Colon (tissue), 2 donors: Measurements from ENCODE around the gene OTOA.
"Not testable (repeated sequence)": the region's sequence is repeated elsewhere in the genome, so short reads cannot be mapped to it uniquely, and the experiment has no call there.

Experiments
- FAIRE-seq: peaks from 2 replicates; lab custom pipeline; 2012; peaks lifted over from hg19 to GRCh38; lab: Jason Lieb, UNC
- donor health status: control.
- donor health status: control.

The OTOA gene

DNA sequence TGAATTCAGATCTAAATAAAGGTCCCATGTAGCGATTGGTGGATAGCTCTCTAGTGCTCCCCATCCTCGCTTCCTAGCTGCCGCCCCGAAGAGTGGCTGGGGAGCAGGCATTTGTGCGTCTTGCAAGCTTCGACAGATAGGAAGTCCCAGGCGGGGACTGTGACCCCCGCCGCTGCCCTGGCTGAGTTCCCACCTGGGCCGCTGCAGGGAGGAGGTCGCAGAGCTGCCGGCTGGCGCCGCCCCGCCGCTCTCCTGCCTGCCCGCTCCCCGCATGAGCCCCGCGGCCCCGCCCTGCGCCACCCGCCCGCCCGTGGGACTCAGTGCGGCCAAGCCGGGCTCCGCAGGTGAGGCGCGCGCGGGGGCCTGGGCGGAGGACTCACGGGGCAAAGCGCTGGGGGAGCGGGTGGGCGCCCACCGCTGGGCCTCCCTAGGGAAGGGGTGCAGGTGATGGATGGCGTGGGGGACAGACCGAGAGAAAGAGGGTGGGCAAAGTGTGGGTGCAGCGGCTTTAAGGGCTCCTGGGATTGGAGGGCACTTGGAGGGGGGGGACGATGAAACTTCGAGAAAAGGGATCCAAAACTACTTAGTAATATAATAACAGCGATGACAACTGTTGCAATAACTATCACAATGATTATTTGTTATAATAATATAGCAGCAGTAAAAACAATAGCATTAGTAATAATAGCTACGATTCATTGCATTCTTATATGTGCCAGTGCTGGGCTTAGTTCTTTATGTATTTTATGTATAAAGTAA is at the start of gene OTOA:
Gene OTOA, plus strand, starts transcription at position 80 of the 759 bp plus-strand sequence. CDS start 14,547 bp downstream, outside the sequence.
- no peak for FAIRE-seq

DNA sequence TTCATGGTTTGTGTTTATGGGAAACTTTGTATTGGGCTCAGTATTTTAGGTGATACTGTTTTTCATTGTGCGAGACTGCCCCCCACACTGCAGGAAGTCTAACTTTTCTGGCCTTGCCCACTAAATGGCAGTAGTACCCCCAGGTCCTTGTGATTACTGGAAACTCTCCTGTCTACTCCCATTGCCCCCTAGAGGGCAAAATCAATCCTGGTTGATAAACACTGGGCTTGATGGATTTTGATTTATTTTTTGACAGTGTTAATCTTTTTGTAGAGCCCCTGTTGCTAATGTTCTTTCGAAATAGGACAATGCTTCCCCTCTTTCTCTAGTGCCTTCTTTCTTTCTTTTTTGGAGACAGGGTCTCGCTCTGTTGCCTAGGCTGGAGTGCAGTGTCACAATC is 48.9 kb upstream of the OTOA start:
- no peak for FAIRE-seq

GRCh38 chr16:21617607-21618006 is 46.2 kb upstream of the OTOA start:
- no peak for FAIRE-seq

- no peak for FAIRE-seq
Observed at GRCh38 chr16:21618281-21618680, 45.5 kb upstream of the OTOA start.

- no peak for FAIRE-seq
Observed at GRCh38 chr16:21619765-21620425, 43.9 kb upstream of the OTOA start.

GRCh38 chr16:21620592-21620991 is 43.2 kb upstream of the OTOA start:
- no peak for FAIRE-seq

DNA sequence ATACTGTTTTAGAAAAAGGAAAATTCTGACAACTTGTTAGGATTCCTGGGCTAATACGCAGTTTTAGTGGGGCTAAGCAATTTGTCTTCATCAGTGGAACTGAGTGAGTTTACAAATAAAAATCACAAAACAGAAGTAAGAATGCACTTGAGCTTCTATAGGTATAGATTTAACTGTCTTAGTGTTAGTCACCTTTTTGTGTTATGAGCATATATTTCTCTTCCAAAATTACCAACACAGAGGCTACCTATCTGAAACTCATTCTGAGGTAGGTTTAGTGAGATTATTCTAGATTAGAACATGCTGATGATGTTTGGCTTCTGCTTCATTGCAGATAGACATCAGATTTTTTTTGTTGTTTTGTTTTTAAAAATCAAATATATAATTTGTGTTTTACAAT is 41.2 kb upstream of the OTOA start:
- FAIRE-seq, result no peak

DNA sequence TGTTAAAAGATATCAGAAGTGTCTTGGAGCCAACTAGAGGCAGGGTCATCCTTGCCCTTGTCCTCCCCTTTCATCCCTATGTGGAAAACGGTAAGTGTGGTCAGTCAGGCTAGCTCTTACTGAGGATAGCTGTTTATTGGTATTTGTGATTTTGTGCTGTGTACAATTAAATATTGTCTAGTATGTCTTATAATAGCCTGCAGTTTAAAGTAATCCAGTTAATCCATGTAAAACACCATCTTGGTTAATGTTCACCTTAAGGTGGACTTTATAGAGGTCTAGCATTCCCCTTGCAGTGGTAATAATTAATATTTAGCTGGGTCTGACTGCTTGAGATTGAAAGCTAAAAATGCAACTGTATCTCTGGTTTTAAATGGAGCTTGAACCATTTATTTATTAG is 38.7 kb upstream of the OTOA start:
- no peak for FAIRE-seq

DNA sequence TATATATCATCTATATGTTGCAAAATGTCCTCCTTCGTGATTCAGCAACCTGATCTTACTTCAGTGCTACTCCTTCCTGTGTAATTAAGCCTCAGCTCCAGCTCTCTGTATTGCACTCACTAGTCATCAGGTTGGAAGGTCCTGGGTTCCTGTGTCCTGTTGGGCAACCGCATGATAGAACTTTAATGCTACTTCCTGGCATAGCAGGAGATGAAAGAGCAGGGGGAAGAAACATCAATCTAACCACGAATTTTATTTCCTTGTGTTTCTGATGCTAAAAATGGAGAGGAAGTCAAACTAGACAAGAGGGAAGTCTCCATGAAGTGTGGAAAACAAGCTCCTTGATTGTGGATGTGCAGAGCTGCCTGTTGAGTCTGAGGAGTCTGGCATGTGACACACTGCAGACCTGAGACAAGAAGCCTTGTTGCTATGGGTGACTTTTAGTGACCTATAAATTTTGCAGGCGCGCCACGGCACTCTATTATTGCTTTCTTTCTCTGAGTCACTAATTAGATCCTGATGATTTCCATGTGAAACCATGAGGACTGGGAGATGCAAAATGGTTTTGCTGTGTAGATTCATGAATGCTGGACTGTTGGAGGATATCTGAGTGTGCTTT is 37.0 kb upstream of the OTOA start:
- FAIRE-seq, result no peak

GRCh38 chr16:21628121-21628726 is 35.5 kb upstream of the OTOA start:
- no peak for FAIRE-seq

GRCh38 chr16:21628772-21629171 is 35.0 kb upstream of the OTOA start:
- no peak for FAIRE-seq

- not testable (repeated sequence) for FAIRE-seq
Observed at GRCh38 chr16:21629616-21630539, 33.9 kb upstream of the OTOA start.

- FAIRE-seq, result not testable (repeated sequence)
Observed at GRCh38 chr16:21630866-21631265, 32.9 kb upstream of the OTOA start.

GRCh38 chr16:21631376-21631775 is 32.4 kb upstream of the OTOA start:
- not testable (repeated sequence) for FAIRE-seq

DNA sequence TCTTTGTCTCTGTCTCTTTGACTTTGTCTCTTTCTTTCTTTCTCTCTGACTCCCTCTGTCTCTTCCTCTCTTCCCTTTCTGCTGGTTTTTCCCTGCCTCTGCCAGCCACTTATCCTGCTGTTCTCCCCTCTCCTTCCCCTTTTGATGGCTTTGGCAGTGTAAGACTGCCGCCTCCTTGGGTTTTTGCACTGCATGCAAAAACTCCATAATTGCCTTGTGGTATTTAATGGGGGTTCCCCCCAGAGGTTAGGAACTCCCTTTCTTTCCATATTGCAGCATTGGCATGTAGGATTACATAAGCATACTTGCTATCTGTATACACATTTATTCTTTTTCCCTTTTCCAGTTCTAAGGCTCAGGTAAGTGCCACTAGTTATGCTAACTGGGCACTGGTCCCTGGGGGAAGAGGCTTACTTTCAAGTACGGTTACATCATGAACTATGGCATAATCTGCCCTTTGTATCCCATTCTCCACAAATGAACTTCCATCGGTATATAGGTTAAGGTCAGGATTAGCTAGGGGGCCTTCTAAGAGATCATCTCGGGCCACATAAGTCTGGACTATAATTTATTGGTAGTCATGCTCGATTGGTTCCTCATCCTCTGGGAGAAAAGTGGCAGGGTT is 31.7 kb upstream of the OTOA start:
- not testable (repeated sequence) for FAIRE-seq

DNA sequence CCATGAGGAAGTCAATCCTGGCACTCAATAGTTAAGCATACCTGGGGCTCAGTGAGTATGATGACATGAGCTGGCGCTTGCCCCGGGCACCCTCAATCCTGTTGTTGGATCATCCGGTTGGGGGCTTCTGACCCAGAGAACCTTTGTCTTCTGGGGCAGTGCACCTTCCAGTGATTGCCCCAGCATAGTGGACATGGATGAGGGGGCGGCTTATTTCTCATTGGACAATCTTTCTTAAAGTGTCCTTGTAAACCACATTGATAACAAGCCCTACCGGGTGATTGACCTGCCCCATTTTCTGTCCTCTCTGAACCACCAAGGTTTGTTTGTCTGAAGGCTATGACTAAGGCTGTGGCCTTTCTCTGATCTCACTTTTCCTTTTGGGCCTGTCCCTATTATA is 29.6 kb upstream of the OTOA start:
- no peak for FAIRE-seq

DNA sequence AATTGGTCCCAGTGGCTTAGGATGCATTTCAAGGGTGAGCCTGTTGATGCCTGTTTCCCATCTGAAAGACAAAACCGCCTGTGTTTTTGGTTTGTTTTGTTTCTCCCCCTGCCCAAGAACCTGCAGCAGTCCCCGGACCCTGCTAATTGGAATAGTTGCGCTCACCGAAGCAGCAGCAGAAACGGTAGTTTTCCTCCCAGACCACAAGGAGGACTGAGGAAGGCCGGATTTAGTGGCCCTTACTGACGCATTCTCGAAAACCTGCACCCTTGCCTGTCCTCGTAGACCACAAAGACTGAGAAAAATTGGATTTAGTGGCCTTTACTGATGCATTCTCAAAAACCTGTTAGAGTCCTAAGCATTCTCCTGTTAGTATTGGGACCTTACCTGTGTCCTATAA is 28.1 kb upstream of the OTOA start:
- FAIRE-seq, result not testable (repeated sequence)

GRCh38 chr16:21637032-21637968 is 26.5 kb upstream of the OTOA start:
- no peak for FAIRE-seq

GRCh38 chr16:21638573-21638975 is 25.2 kb upstream of the OTOA start:
- FAIRE-seq, result no peak

DNA sequence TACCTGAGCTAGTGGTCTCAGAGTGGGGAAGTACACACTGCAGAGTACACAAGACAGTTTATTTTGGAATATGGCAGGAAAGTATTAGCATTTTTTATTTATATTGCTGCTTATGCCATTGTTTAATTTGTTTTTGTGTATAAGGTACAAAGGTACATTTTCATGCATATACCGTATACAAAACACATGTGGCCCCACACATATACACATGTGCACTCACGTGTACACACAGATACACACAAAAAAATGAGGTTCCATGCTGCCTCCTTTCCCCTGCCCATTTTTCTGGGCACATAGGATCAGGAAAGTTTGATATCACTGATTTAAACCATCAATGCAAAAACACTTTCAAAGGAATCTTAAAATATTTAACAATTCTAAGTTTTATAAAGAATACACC is 24.3 kb upstream of the OTOA start:
- no peak for FAIRE-seq
